ENCODE data around the gene AGFG2.

Gene AGFG2

DNA sequence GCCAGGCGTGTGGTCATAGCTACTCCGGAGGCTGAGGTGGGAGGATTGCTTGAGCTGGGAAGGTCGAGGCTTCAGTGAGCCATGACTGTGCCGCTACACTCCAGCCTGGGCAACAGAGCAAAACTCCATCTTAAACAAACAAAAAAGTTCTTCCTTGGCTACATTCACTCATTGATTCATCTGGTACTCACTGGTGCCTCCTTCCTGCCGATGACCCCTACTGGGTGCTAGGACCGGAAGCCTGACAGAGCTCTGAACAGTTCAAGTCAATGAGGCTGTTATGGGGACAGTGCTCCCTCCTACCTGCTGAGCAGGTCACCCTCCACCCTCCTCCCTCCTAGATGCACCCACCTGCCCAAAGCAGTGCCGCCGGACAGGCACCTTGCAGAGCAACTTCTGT lies 68.1 kb downstream of the AGFG2 start:
- H3K4me3 ChIP-seq (ENCODE audit: low read depth, low read length), result no peak overlapping the region
- H3K36me3 ChIP-seq, result no peaks in the 10 kb centered on the region
- no peak overlapping the region for H3K27ac ChIP-seq
- TF ChIP-seq, protein P1, sequence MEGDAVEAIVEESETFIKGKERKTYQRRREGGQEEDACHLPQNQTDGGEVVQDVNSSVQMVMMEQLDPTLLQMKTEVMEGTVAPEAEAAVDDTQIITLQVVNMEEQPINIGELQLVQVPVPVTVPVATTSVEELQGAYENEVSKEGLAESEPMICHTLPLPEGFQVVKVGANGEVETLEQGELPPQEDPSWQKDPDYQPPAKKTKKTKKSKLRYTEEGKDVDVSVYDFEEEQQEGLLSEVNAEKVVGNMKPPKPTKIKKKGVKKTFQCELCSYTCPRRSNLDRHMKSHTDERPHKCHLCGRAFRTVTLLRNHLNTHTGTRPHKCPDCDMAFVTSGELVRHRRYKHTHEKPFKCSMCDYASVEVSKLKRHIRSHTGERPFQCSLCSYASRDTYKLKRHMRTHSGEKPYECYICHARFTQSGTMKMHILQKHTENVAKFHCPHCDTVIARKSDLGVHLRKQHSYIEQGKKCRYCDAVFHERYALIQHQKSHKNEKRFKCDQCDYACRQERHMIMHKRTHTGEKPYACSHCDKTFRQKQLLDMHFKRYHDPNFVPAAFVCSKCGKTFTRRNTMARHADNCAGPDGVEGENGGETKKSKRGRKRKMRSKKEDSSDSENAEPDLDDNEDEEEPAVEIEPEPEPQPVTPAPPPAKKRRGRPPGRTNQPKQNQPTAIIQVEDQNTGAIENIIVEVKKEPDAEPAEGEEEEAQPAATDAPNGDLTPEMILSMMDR (IDR thresholded peaks at IDR 0.05; ENCODE audit: low read depth, low read length), result no peak
- no peak for DNase-seq
- peaks cover 8% of the 10 kb centered on the region for H3K27me3 ChIP-seq (ENCODE audit: insufficient read depth, low read depth, severe bottlenecking)
- H3K9me3 ChIP-seq (ENCODE audit: severe bottlenecking), result no peaks in the 10 kb centered on the region

DNA sequence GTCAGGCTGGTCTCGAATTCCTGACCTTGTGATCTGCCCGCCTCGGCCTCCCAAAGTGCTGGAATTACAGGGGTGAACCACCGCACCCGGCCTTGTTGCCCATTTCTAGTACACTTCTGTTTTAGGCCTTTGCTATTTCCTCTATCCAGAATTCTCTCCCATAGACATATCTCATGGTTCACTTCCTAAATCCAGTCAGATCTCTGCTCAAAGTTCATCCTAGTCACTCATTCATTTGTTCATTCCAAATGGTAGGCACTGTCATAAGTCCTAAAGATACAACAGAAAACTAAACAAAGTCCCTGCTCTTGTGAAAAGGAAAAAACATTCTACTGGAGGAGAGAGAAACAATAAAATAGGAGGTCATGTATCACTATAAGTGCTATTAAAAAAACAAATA lies 71.0 kb downstream of the AGFG2 start:
- H3K9me3 ChIP-seq (ENCODE audit: severe bottlenecking), result no peaks in the 10 kb centered on the region
- no peaks in the 10 kb centered on the region for H3K36me3 ChIP-seq
- H3K4me3 ChIP-seq (ENCODE audit: low read depth, low read length), result no peak overlapping the region
- H3K27me3 ChIP-seq (ENCODE audit: insufficient read depth, low read depth, severe bottlenecking), result peaks cover 8% of the 10 kb centered on the region
- TF ChIP-seq, protein P1 (IDR thresholded peaks at IDR 0.05; ENCODE audit: low read depth, low read length), result no peak
- H3K27ac ChIP-seq, result no peak overlapping the region
- DNase-seq, result no peak

DNA sequence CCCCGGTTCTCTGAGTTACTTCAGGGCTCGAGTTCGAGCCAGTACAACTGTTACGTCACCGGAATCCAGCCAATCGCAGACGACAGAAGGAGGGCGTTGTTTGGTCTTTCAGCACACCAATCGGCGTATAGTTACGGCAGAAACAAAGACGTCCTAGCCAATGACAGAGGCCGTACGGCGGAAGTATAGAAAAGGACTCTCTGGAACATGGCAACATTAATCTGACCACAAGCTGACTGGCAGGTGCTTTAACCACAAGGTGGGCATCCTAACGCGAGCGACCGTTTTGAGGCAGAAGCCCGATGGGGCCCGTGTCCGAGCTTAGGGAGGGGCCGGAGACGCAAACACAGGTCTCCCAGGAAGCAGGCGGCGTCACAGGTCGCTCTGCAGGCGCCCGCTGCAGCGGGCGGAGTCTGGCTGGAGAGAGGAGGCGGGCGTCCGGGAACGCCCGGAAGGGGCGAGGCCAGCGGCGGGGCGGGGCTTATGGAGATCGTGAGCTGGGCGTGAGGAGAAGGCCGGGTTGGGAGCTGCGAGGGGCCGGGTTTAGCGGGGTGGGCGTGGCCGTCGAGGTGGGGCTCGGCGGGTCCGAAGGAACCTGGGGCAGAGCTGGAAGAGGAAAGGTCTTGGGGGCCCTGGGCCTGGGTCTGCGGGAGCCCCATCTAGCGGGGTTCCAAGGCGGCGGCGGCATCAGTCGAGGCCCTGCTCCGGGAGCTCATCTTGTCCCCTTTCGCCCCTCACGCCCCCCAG lies 73.2 kb downstream of the AGFG2 start, which contains the start of gene MOSPD3:
Gene MOSPD3 (plus strand): TSS at position 558 of the 747 bp plus-strand sequence. CDS start 252 bp downstream, outside the sequence.
- H3K36me3 ChIP-seq, result no peaks in the 10 kb centered on the region
- no peaks in the 10 kb centered on the region for H3K27me3 ChIP-seq (ENCODE audit: insufficient read depth, low read depth, severe bottlenecking)
- peak within 1 kb of the TSS; percentile 91 for H3K27ac ChIP-seq
- H3K4me3 ChIP-seq (ENCODE audit: low read depth, low read length), result peak within 1 kb of the TSS; percentile 85
- DNase-seq, result peak; percentile 98
- no peaks in the 10 kb centered on the region for H3K9me3 ChIP-seq (ENCODE audit: severe bottlenecking)
- TF ChIP-seq, protein P1 (IDR thresholded peaks at IDR 0.05; ENCODE audit: low read depth, low read length), result no peak

DNA sequence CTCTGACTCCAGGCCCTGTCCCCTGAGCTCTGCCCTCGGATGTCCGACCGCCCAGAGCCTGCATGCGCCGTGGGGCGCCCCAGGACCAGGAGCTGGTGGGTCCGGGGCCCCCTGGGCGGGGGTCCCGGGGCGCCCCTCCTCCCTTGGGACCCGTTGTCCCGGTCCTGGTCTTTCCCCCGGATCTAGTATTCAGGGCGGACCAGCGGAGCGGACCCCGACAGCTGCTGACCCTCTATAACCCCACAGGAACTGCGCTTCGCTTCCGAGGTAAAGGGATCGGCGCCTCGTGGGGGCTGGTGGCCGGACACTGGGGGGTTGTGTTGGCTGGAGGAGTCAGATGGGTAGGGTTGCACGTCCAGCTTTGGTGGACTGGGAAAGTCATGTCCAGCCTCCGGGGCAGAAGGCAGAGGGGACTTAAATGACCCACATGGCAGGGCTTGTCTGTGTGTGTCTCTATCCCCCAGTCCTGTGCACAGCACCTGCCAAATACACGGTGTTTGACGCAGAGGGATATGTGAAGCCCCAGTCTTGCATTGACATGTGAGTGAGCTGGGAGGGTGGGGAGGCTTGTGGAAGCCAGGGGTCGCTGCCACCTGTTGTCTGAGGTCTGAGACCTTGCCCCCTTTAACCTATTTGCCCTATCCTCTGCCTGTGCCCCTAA lies 73.9 kb downstream of the AGFG2 start:
- H3K9me3 ChIP-seq (ENCODE audit: severe bottlenecking), result no peaks in the 10 kb centered on the region
- peak; percentile 34 for DNase-seq
- no peaks in the 10 kb centered on the region for H3K27me3 ChIP-seq (ENCODE audit: insufficient read depth, low read depth, severe bottlenecking)
- H3K4me3 ChIP-seq (ENCODE audit: low read depth, low read length), result peak overlapping the region; percentile 85
- H3K27ac ChIP-seq, result peak overlapping the region; percentile 91; the same call in 1 of the 2 replicates
- TF ChIP-seq, protein P1 (IDR thresholded peaks at IDR 0.05; ENCODE audit: low read depth, low read length), result peak; percentile 46; the same call in 1 of the 2 replicates
- H3K36me3 ChIP-seq, result no peaks in the 10 kb centered on the region

DNA sequence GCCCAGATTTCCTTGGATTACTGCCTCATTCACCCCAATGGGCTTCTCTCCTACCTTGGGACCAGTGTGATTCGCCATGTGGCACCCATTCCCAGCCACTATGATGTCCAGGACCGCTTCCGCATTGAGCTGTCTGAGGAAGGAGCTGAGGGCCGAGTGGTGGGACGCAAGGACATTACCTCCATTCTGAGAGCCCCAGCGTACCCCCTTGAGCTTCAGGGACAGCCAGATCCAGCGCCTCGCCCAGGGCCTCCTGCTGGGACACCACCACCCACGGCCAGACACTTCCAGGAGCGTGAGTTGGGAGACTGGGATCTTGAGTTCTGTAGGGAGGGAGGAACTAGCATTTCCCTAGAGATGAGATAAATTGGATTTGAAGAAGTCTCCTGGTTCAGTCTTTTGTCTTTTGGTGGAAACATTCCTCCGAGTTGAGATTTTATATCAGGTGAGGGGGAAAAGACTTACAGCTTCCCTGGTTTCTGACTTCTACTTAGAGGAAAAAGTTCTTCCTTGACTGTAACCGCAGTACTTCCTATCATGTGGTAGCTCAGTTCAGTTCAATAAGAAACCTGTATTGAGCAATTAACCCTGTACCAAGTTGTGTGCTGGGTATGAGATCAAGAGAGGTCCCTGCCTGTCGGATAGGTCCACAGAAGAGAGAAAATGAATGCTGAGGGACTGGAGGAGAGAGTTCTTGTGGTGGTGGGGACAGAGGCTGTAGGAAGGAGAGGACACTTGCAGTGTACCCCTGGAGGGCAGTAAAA lies 74.6 kb downstream of the AGFG2 start:
- H3K9me3 ChIP-seq (ENCODE audit: severe bottlenecking), result no peaks in the 10 kb centered on the region
- no peaks in the 10 kb centered on the region for H3K36me3 ChIP-seq
- no peak for DNase-seq
- TF ChIP-seq, protein P1 (IDR thresholded peaks at IDR 0.05; ENCODE audit: low read depth, low read length), result no peak
- no peak overlapping the region for H3K4me3 ChIP-seq (ENCODE audit: low read depth, low read length)
- no peaks in the 10 kb centered on the region for H3K27me3 ChIP-seq (ENCODE audit: insufficient read depth, low read depth, severe bottlenecking)
- H3K27ac ChIP-seq, result no peak overlapping the region
